Limb (tissue), 2 donors: ENCODE data around the gene SERPINB12.

ENCODE experiments used
- DNase-seq, 2 donors: peaks; one replicate each; pipeline ENCODE4 v3.0.0-alpha.2; 2016; ENCODE audit errors: extremely low spot score in 2 of 2

SERPINB12 gene

GRCh38 chr18:63551769-63552168 is 9.6 kb downstream of the SERPINB12 start:
- no peak for DNase-seq

GRCh38 chr18:63552581-63552980 is 10.4 kb downstream of the SERPINB12 start:
- no peak for DNase-seq

- DNase-seq: peak in 1 of 2 donors; percentile 52
Measured at GRCh38 chr18:63553081-63553480, 10.9 kb downstream of the SERPINB12 start.

GRCh38 chr18:63559567-63560491 is 17.7 kb downstream of the SERPINB12 start:
- DNase-seq: no peak

GRCh38 chr18:63562284-63562683 is 20.1 kb downstream of the SERPINB12 start:
- no peak for DNase-seq

- DNase-seq: no peak
Measured at GRCh38 chr18:63564021-63564420, 21.9 kb downstream of the SERPINB12 start.

- no peak for DNase-seq
Measured at GRCh38 chr18:63564561-63564960, 22.4 kb downstream of the SERPINB12 start.

GRCh38 chr18:63567276-63567675 is 25.1 kb downstream of the SERPINB12 start:
- DNase-seq: no peak

- DNase-seq: no peak
Measured at GRCh38 chr18:63567825-63568224, 25.7 kb downstream of the SERPINB12 start.

GRCh38 chr18:63570721-63571120 is 28.6 kb downstream of the SERPINB12 start:
- DNase-seq: peak in 1 of 2 donors; percentile 12

- DNase-seq: no peak
Measured at GRCh38 chr18:63575681-63576080, 33.5 kb downstream of the SERPINB12 start.

GRCh38 chr18:63578357-63578958 is 36.3 kb downstream of the SERPINB12 start:
- DNase-seq: no peak

GRCh38 chr18:63579616-63580015 is 37.4 kb downstream of the SERPINB12 start:
- DNase-seq: no peak

- no peak for DNase-seq
Measured at GRCh38 chr18:63585988-63586387, 43.8 kb downstream of the SERPINB12 start.

GRCh38 chr18:63586431-63586830 is 44.3 kb downstream of the SERPINB12 start:
- DNase-seq: no peak

GRCh38 chr18:63586966-63587365 is 44.8 kb downstream of the SERPINB12 start, which contains the start of gene SERPINB13:
TSS of gene SERPINB13 (plus strand) at chr18:63587343. CDS start at chr18:63588668, 1,325 bp downstream.
- no peak for DNase-seq

- no peak for DNase-seq
Measured at GRCh38 chr18:63588909-63589308, 46.7 kb downstream of the SERPINB12 start.

- no peak for DNase-seq
Measured at GRCh38 chr18:63590373-63590772, 48.2 kb downstream of the SERPINB12 start.

- DNase-seq: no peak
Measured at GRCh38 chr18:63590966-63591695, 49.0 kb downstream of the SERPINB12 start.

- no peak for DNase-seq
Measured at GRCh38 chr18:63591725-63592124, 49.6 kb downstream of the SERPINB12 start.

- DNase-seq: no peak
Measured at GRCh38 chr18:63592471-63592870, 50.3 kb downstream of the SERPINB12 start.

- no peak for DNase-seq
Measured at GRCh38 chr18:63596964-63597363, 54.8 kb downstream of the SERPINB12 start.
